Uterus (tissue), 4 donors: ENCODE results near the gene RPUSD2. TPM values are rescaled to one million over a fixed set of nuclear protein-coding genes. Genes with fewer than 3 reads are reported as not detected.

Experiments
- DNase-seq, 2 donors: peaks; one replicate each; pipeline ENCODE4 v3.0.0-alpha.2; 2019 to 2020
- H3K27ac ChIP-seq, 2 donors: fragments of 200-600 bp; sonication (generic); 1 replicate in 1 of 2; 2 replicates in 1 of 2; pipeline ENCODE4 v1.5.1; 2016 to 2018
- H3K27me3 ChIP-seq, 2 donors: fragments of 200-600 bp; sonication (generic); one replicate each; pipeline ENCODE4 v1.5.1; 2018 to 2019; ENCODE audit warnings: control low read depth in 1 of 2
- H3K36me3 ChIP-seq, 2 donors: fragments of 200-600 bp; sonication (generic); one replicate each; pipeline ENCODE4 v1.5.1; 2019; ENCODE audit warnings: control low read depth in 1 of 2
- H3K4me1 ChIP-seq, 2 donors: fragments of 200-600 bp; sonication (generic); one replicate each; pipeline ENCODE4 v1.5.1; 2018 to 2019; ENCODE audit warnings: control low read depth in 1 of 2
- H3K4me3 ChIP-seq, 2 donors: fragments of 200-600 bp; sonication (generic); 1 replicate in 1 of 2; 2 replicates in 1 of 2; pipeline ENCODE4 v1.5.1; 2018 to 2019; ENCODE audit warnings: mild to moderate bottlenecking in 1 of 2
- H3K9me3 ChIP-seq, 2 donors: fragments of 200-600 bp; sonication (generic); one replicate each; pipeline ENCODE4 v1.5.1; 2019; ENCODE audit warnings: control low read depth in 1 of 2
- CTCF ChIP-seq, 4 experiments: fragments of 200-600 bp in 2 of 4; fragments of 450-650 bp in 2 of 4; sonication (generic) in 2 of 4; IDR thresholded peaks; one replicate each; pipeline ENCODE4 v1.5.1; 2016 to 2019; ENCODE audit warnings: antibody characterized with exemption in 4 of 4, mild to moderate bottlenecking in 2 of 4, moderate library complexity in 1 of 4
- POLR2A ChIP-seq, 2 donors: fragments of 450-650 bp; IDR thresholded peaks; one replicate each; pipeline ENCODE4 v1.6.1; 2016; ENCODE audit warnings: antibody characterized with exemption in 2 of 2, mild to moderate bottlenecking in 1 of 2, moderate library complexity in 1 of 2
- intact Hi-C: fragments of 100-400 bp; cut with DNase I; formaldehyde crosslinking; loops from one replicate; pipeline ENCODE4 v1.15.1; 2023; ENCODE audit warnings: low total_unique reads
- total RNA-seq, 4 donors: library from RNA; depleted of rRNA in 3 of 4; stranded (reverse); fragments of >200 nt in 3 of 4; gene quantifications; one replicate each; pipeline versions ENCODE4 v1.1.0 to v1.2.4, GENCODE V29; 2014 to 2023
- donor health status: DM: yes; HTN: yes; CAD: no.

RPUSD2 gene
- total RNA-seq, 4 donors from 2014 or later, result 0.29 to 18.6 (median 5.0) TPM

GRCh38 chr15:40555876-40556275, 13.2 kb upstream of the RPUSD2 start:
- intact Hi-C loops, result no loop called here
- DNase-seq, result no peak
- Histone ChIP-seq H3K4me3 (no peak overlapping the region), H3K4me1 (no peaks in the 10 kb centered on the region), H3K27ac (no peak overlapping the region), H3K27me3 (no peaks in the 10 kb centered on the region), H3K36me3 (no peaks in the 10 kb centered on the region), H3K9me3 (no peaks in the 10 kb centered on the region)
- TF ChIP-seq POLR2A (IDR thresholded peaks at IDR 0.05), result no peak
- TF ChIP-seq CTCF (IDR thresholded peaks at IDR 0.05), result no peak

DNA sequence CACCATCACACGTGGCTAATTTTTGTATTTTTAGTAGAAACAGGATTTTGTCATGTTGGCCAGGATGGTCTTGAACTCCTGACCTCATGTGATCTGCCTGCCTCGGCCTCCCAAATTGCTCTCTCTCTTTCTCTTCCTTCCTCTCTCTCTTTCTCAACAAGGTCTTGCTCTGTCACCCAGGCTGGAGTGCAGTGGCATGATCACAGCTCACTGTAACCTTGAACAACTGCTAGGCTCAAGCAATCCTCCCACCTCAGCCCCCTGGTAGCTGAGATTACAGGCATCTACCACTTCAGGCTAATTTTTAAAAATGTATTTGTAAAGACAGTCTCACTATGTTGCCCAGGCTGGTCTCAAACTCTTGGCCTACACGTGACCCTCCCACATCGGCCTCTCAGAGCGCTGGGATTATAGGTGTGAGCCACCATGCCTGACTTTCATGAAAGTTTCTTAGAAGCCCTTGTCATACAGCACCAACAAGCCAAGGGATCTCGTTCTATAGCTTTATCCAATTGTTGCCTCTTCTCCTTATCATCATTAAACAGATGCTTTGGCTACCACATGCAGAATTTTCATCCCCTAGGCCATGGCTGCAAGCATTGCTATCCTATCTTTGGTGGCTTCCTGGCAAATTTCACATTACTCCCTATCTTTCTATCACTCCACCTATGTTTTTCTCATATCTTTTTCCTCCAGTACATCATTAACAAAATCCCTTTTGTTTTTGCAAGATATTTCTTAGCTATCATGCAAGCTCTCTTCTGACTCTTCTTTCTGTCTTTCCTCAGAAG, 10.0 kb upstream of the RPUSD2 start:
- TF ChIP-seq CTCF (IDR thresholded peaks at IDR 0.05), result no peak
- no peak for TF ChIP-seq POLR2A (IDR thresholded peaks at IDR 0.05)
- Histone ChIP-seq H3K4me3 (no peak overlapping the region), H3K27ac (no peak overlapping the region), H3K36me3 (no peaks in the 10 kb centered on the region), H3K9me3 (no peaks in the 10 kb centered on the region), H3K4me1 (no peaks in the 10 kb centered on the region), H3K27me3 (no peaks in the 10 kb centered on the region)
- intact Hi-C loops, result no loop called here
- no peak for DNase-seq

DNA sequence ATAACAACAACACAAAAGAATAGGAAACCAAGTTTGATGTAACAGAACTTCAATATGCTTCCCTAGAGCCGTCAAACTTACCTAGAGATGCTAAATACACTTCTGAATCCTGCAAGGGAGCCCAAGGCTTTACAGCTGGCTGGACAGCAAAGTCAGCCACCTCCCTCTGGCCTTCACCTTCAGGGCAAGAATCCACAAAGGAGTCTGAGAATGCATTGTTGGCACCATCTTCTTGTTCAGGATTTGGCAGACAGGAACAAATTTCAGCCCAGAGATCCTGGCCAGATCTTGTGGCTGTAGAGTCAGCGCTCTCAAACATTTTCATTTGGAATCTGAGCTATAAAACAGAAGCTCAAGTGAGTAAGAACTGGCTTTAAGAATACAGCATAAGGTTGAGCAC, 6.4 kb upstream of the RPUSD2 start:
- intact Hi-C loops, result no loop called here
- no peak for DNase-seq
- H3K27ac ChIP-seq, result no peak overlapping the region

DNA sequence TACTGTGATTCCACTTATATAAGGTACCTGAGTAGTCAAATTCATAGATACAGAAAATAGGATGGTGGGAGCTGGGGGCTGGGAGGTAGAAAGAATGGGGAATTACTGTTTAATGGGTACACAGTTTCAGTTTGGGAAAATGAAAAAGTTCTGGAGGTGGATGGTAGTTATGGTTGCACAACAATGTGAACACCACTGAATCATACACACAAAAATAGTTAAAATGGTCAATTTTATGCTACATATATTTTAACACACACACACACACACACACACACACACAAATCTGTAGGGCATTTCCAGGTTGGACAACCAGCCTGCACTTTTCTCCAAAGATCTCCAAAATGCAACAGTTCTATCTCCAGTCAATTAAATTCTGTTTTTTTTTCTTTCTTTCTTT, 5.7 kb upstream of the RPUSD2 start:
- intact Hi-C loops, result no loop called here

More for the DNA sequence above, 6.4 kb upstream of the RPUSD2 start:
- Histone ChIP-seq H3K36me3 (no peaks in the 10 kb centered on the region), H3K27me3 (no peaks in the 10 kb centered on the region), H3K4me1 (no peaks in the 10 kb centered on the region), H3K9me3 (no peaks in the 10 kb centered on the region), H3K4me3 (no peak overlapping the region)
- TF ChIP-seq CTCF (IDR thresholded peaks at IDR 0.05) (no peak), POLR2A (IDR thresholded peaks at IDR 0.05) (no peak)

More for the DNA sequence above, 5.7 kb upstream of the RPUSD2 start:
- no peak for DNase-seq
- no peaks in the 10 kb centered on the region for H3K36me3 ChIP-seq
- no peaks in the 10 kb centered on the region for H3K9me3 ChIP-seq
- no peak overlapping the region for H3K27ac ChIP-seq
- no peak overlapping the region for H3K4me3 ChIP-seq
- TF ChIP-seq POLR2A (IDR thresholded peaks at IDR 0.05) (no peak), CTCF (IDR thresholded peaks at IDR 0.05) (no peak)
- H3K4me1 ChIP-seq, result no peaks in the 10 kb centered on the region
- H3K27me3 ChIP-seq, result no peaks in the 10 kb centered on the region
